Stimulated activated CD4-positive, alpha-beta T cell treated with anti-CD3 and anti-CD28 coated beads, Interleukin-15, amount 100 ng/mL, for 1 hour (primary cell): Measurements from ENCODE around the gene IRF2BP1.

Experiments used
- DNase-seq, 2 donors: peaks; one replicate each; pipeline ENCODE4 v3.0.0-alpha.2; 2020; ENCODE audit warnings: low read depth in 1 of 2, low spot score in 1 of 2

IRF2BP1 gene, protein sequence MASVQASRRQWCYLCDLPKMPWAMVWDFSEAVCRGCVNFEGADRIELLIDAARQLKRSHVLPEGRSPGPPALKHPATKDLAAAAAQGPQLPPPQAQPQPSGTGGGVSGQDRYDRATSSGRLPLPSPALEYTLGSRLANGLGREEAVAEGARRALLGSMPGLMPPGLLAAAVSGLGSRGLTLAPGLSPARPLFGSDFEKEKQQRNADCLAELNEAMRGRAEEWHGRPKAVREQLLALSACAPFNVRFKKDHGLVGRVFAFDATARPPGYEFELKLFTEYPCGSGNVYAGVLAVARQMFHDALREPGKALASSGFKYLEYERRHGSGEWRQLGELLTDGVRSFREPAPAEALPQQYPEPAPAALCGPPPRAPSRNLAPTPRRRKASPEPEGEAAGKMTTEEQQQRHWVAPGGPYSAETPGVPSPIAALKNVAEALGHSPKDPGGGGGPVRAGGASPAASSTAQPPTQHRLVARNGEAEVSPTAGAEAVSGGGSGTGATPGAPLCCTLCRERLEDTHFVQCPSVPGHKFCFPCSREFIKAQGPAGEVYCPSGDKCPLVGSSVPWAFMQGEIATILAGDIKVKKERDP

DNA sequence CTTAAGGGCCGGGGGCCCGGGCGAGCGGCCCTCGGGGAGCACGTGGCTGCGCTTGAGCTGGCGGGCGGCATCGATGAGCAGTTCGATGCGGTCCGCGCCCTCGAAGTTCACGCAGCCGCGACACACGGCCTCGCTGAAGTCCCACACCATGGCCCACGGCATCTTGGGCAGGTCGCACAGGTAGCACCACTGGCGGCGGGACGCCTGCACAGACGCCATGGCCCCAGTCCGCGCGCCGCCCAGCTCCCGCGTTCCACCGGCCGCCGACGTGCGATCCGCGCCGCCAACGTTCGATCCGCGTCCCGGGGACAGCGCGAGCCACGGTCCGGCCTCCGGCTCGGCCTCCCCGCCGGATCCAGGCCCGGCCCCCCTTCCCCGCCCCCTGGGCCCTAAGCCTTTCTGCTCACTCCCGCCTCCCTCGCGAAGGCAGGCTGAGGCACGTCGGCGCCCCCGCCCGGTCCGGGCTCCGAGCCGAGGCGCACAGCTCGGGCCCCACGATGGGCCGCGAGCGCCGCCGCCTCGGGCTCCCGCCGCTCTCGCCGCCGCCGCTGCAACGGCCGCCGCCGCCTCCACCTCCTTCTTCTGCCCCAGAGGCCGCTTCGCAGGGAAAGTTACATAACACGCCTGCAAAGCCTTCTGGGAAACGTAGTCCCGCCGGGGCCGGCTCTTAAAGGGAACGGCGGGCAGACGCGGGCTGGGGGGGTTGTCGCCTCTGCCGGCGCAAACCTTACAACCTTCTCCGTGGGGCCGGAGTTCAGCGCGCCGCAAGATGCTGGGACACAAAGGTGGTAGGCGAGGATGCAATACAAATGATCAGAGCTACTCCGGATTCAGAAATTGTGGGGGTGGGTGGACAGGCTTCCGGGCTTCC is at the start of gene IRF2BP1:
Gene IRF2BP1 (minus strand): TSS at position 586 of the 871 bp plus-strand sequence. CDS start 367 bp downstream, at position 219.
- DNase-seq, result peak; percentile 76 to 80

DNA sequence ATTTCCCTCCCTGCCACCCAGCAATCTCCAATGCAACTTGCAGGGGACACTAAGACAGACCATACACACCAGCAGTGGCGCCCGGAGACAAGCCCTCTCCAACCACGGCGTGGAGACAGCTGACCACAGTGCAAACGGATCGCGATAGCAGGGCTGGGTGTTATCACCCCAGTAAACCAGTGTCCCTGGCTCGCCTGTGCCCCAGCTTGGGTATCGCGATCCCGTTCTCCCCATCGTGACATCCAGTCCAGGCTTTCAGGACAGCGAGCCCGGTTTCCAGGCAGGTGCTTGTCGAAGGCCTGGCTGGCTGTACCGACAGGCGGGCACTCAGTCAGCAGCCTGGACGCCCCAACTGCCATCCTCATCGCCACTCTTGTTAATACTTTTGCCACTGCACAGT is 49.3 kb upstream of the IRF2BP1 start:
- DNase-seq, result no peak

- no peak for DNase-seq
Measured at GRCh38 chr19:45934551-45935230, 48.8 kb upstream of the IRF2BP1 start.

DNA sequence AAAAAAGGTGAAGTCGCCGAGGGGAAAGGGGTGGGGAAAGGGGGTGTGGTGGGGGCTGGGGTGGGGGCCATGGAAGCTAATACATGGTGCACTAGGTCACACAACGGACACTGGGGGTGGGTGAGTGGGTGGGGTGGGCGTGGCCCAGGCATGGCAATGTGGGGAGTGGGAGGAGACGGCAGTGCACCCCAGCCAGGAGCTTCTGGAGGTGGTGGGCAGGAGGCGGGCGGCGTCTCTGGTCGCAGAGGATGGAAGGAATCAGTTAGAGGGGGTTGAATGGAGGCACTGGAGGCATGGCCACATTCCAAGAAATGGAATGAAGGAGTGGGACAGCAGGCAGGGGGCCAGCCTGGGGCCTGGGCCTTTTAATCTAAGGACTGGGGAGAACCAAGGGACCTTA is 47.8 kb upstream of the IRF2BP1 start:
- no peak for DNase-seq

- no peak for DNase-seq
Measured at GRCh38 chr19:45931055-45931454, 45.1 kb upstream of the IRF2BP1 start.

DNA sequence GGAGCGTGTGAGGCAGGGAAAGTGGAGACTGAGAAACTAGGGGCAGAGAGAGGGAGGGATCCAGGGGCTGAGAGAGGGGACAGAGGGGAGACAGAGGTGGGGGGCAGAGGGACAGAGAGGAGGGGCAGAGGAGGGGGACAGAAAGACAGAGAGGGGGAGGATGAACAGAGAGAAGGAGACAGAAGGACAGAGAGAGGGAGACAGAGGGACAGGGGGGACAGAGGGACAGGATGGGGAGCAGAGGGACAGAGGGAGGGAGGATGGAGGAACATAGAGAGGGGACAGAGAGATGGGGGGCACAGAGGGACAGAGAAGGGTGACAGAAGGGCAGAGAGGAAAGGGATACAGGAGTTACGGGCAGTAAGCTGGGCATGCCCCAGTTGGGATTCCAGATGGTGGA is 43.3 kb upstream of the IRF2BP1 start:
- DNase-seq, result no peak

DNA sequence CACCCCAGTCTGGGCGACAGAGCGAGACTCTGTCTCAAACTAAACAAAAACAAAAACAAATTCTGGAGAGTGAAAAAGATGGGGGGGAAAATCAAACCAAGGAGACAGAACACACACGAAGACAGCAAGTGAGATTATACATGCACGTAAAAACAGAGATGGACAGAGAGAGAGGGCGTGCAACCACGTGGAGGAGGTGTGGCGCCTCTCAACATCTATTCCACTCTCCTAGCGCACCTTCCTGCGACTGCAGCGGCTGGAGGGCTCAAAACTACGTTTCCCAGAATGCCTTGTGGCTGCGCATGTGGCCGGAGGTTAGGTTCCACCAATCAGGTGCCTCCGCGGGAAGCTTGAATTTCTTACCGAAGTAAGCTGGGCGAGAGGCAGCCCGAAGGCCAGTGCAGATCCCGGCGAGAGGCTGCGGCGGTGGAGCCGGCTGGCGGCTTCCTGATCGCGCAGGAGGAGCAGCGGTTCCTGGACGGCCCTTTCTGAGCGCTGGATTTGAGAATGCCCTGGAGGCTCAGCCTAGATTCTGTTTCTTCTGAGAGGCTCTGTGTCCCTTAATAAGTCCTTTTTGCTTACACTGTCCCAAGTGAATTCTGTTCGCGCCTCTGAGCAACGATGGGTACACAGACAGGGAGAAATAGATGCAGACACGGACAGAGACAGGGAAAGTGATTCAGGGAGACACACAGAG is 41.8 kb upstream of the IRF2BP1 start:
- DNase-seq, result peak; percentile 68

DNA sequence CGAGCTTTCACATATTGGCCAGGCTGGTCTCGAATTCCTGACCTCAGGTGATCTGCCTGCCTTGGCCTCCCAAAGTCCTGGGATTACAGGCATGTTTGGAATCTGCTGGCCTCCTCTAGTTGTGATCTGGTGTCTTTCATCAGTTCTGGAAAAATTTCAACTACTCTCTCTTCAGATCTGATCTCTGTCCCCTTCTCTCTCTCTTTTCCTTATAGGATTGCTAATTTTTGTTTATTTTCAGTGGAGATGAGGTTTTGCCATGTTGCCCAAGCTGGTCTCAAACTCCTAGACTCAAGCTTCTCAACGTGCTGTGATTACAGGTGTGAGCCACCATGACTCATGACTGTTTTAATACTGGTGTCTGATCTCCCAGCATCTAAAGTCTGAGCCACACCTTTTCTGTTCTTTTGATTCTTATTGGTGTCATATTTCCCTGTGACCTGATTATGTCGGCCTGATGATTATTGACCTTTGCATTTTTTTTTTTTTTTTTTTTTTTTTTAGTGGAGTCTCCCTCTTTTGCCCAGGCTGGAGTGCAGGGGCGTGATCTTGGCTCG is 39.0 kb upstream of the IRF2BP1 start:
- DNase-seq, result no peak

DNA sequence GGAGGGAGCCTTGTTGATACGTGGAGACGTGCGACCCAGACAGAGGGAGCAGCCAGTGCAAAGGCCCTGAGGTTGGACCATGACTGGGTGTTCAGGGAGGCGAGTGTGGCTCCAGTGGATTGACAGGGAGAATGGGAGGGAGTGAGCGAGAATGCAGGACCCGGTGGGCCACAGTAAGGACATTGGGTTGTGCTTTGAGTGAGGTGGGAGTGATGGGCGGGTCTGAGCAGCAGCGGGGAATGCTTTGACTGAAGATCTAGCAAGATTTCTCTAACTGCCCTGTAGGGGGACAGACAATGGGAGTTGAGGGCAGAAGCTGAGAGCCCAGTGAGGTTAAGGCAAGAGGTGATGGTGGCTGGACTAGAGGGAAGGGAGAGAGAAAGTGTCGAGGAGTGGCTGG is 36.3 kb upstream of the IRF2BP1 start:
- no peak for DNase-seq

GRCh38 chr19:45920458-45920857 is 34.5 kb upstream of the IRF2BP1 start:
- no peak for DNase-seq

GRCh38 chr19:45919678-45920077 is 33.7 kb upstream of the IRF2BP1 start:
- no peak for DNase-seq

DNA sequence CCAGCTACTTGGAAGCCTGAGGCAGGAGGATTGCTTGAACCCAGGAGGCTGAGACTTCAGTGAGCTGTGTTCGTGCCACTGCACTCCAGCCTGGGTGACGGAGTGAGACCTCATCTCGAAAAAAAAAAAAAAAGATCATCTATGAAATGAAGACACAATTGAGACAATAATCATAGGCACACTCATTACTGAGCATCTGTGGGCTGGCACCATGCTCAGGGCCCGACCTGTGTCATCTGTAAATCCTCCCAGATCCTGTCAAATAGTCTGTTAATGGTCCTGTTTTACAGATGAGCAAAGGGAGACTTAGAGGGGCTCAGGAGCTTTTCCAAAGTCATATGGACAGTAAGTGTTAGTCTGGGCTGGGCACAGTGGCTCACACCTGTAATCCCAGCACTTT is 32.8 kb upstream of the IRF2BP1 start:
- no peak for DNase-seq

- DNase-seq, result no peak
Measured at GRCh38 chr19:45917421-45918091, 31.6 kb upstream of the IRF2BP1 start.

DNA sequence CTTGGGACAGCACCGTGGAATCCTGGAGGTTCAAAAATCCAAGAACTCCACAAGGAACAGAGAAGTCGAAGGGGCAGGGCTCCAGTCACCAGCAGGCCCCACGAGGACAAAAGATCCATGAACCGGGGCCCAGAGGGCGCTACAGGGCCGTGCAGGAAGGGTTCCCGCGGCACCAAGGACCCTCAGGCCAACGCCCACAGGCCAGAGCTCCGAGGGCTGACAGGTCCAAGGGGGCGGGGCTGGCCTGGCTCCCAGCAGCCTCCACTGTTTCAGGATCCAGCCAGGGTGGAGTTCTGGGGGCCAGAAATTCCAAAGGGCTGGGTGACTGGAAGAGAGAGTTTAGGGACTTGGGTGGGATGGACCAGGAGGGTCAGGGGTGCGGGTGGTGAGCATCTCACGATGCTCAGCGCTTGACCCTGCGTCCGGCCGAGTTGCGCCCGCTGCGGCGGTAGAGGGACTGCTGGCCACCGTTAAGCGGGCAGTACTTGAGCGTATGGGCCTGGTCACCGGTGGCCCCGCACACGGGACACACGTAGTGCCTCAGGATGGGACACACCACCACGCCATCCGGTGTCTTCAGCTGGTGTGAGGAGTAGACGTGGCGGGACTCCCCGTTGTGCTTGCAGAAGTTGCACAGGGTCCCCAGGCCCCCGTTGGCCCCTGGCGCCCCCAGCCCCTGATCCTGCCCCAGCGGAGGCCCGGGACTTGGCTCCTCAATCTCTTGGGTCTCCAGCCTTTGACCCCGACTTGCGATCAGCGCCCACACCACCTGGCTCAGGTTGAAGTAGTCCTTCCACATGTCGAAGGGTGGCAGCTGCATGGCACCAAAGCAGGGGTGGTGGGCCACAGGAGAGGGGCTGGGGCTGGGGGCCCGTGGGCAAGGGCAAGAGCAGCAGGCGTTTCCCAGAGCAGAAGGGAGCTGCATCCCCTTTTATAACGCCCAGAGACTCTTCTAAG is 28.2 kb upstream of the IRF2BP1 start, which contains the start of gene NANOS2:
Gene NANOS2 (minus strand): TSS at position 905 of the 957 bp plus-strand sequence. CDS start 85 bp downstream, at position 820.
- DNase-seq, result no peak

- no peak for DNase-seq
Measured at GRCh38 chr19:45911291-45911690, 25.4 kb upstream of the IRF2BP1 start.

- DNase-seq, result no peak
Measured at GRCh38 chr19:45908956-45909355, 23.0 kb upstream of the IRF2BP1 start.

DNA sequence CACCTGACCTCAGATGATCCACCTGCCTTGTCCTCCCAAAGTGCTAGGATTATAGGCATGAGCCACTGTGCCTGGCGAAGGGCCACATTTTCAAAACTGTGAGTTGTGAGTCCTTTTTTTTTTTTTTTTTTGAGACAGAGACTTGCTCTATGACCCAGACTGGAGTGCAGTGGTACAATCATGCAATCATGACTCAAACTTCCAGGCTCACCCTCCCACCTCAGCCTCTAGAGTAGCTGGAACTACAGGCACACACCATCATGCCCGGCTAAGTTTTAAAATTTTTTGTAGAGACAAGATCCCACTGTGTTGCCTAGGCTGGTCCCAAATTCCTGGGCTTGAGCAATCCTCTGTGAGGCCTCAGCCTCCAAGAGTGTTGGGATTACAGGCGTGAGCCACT is 20.3 kb upstream of the IRF2BP1 start:
- no peak for DNase-seq

DNA sequence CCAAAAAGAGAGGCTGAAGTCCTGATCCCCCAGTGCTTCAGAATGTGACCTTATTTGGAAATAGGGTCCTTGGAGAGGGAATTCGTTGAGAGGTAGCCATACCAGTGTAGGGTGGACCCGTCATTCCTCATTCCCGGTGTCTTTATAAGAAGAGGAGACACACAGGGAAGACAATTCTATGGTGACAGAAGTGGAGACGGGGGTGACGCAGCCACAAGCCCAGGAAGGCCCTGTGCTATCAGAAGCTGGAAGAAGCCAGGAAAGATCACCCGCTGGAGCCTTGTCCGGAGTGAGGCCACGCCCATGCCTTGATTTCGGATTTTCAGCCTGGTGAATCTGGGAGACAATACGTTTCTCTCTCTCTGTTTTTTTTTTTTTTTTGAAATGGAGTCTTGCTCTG is 19.1 kb upstream of the IRF2BP1 start:
- no peak for DNase-seq
